HEK293 (cell line): Measurements from ENCODE around the gene MTRF1L.

Experiments
- CTCF ChIA-PET: fragments of 350-600 bp; formaldehyde crosslinking; extraction: SDS; loops from one replicate; lab custom pipeline; 2021; ENCODE audit warnings: antibody characterized with exemption; lab: Yijun Ruan, JAX
- POLR2A ChIA-PET: fragments of 300-600 bp; formaldehyde crosslinking; extraction: SDS; loops from one replicate; lab custom pipeline; 2020; ENCODE audit warnings: antibody characterized with exemption, inconsistent platforms; lab: Yijun Ruan, JAX
- H3K27ac ChIP-seq: fragments of 200-500 bp; sonication (Bioruptor generic); 2 replicates; pipeline ENCODE4 v1.5.1; 2014; ENCODE audit warnings: low read depth, low read length, control low read depth, inconsistent platforms; ENCODE audit errors: extremely low read depth
- H3K36me3 ChIP-seq, 2 experiments: fragments of 200-500 bp in 1 of 2; sonication (Bioruptor generic) in 1 of 2; 1 replicate in 1 of 2; 2 replicates in 1 of 2; pipeline ENCODE4 v1.5.1; 2014 to 2017; ENCODE audit warnings: inconsistent platforms in 2 of 2, low read length in 2 of 2; ENCODE audit not compliant: control insufficient read depth in 2 of 2, insufficient read depth in 1 of 2
- H3K4me1 ChIP-seq: fragments of 200-500 bp; sonication (Bioruptor generic); 2 replicates; pipeline ENCODE4 v1.5.1; 2014; ENCODE audit warnings: mild to moderate bottlenecking, low read length, inconsistent platforms; ENCODE audit not compliant: control insufficient read depth, insufficient read depth
- H3K4me3 ChIP-seq: 2 replicates; pipeline ENCODE4 v1.5.1; 2011; ENCODE audit warnings: low read depth, mild to moderate bottlenecking, control low read depth, low read length, moderate library complexity
- H3K9me3 ChIP-seq: fragments of 200-500 bp; sonication (Bioruptor generic); 2 replicates; pipeline ENCODE4 v1.5.1; 2014; ENCODE audit warnings: low read depth, low read length, inconsistent platforms; ENCODE audit not compliant: control insufficient read depth, insufficient read depth
- HOXC10 ChIP-seq: sonication (generic); formaldehyde crosslinking; IDR thresholded peaks from 2 replicates; pipeline ENCODE4 v1.8.1; 2023; ENCODE audit warnings: mild to moderate bottlenecking, missing genetic modification reagents
- PRDM10 ChIP-seq: fragments of 450-650 bp; formaldehyde crosslinking; IDR thresholded peaks from 2 replicates; pipeline ENCODE4 v1.5.1; 2016; ENCODE audit warnings: missing biosample characterization, missing genetic modification characterization
- REPIN1 ChIP-seq: fragments of 450-650 bp; formaldehyde crosslinking; IDR thresholded peaks from 2 replicates; pipeline ENCODE4 v1.5.1; 2017; ENCODE audit warnings: missing biosample characterization, missing genetic modification characterization, low read depth
- SCRT2 ChIP-seq: fragments of 450-650 bp; formaldehyde crosslinking; IDR thresholded peaks from 2 replicates; pipeline ENCODE4 v1.5.1; 2016; ENCODE audit warnings: missing biosample characterization, missing genetic modification characterization
- ZNF140 ChIP-seq: fragments of 450-650 bp; formaldehyde crosslinking; IDR thresholded peaks from 2 replicates; pipeline ENCODE4 v1.5.1; 2016; ENCODE audit warnings: missing biosample characterization, missing genetic modification characterization
- ZNF146 ChIP-seq: fragments of 450-650 bp; formaldehyde crosslinking; IDR thresholded peaks from 2 replicates; pipeline ENCODE4 v1.5.1; 2016; ENCODE audit warnings: missing biosample characterization, missing genetic modification characterization
- ZNF221 ChIP-seq: fragments of 450-650 bp; formaldehyde crosslinking; IDR thresholded peaks from 2 replicates; pipeline ENCODE4 v1.5.1; 2017; ENCODE audit warnings: missing biosample characterization, missing genetic modification characterization, borderline replicate concordance
- ZNF223 ChIP-seq: fragments of 450-650 bp; formaldehyde crosslinking; IDR thresholded peaks from 2 replicates; pipeline ENCODE4 v1.5.1; 2016; ENCODE audit warnings: missing biosample characterization, missing genetic modification characterization
- ZNF510 ChIP-seq: fragments of 450-650 bp; formaldehyde crosslinking; IDR thresholded peaks from 2 replicates; pipeline ENCODE4 v1.5.1; 2018; ENCODE audit warnings: mild to moderate bottlenecking, missing genetic modification characterization, missing biosample characterization; ENCODE audit not compliant: insufficient replicate concordance
- ZNF544 ChIP-seq: fragments of 450-650 bp; formaldehyde crosslinking; IDR thresholded peaks from 2 replicates; pipeline ENCODE4 v1.5.0; 2017; ENCODE audit warnings: missing biosample characterization, missing genetic modification characterization
- ZNF645 ChIP-seq: fragments of 450-650 bp; formaldehyde crosslinking; IDR thresholded peaks from 2 replicates; pipeline ENCODE4; 2016; ENCODE audit warnings: missing biosample characterization, missing genetic modification characterization
- ZNF670 ChIP-seq: fragments of 450-650 bp; formaldehyde crosslinking; IDR thresholded peaks from 2 replicates; pipeline ENCODE4 v1.5.1; 2016; ENCODE audit warnings: missing biosample characterization, missing genetic modification characterization, low read depth
- ZNF707 ChIP-seq: fragments of 450-650 bp; formaldehyde crosslinking; IDR thresholded peaks from 2 replicates; pipeline ENCODE4 v1.5.1; 2016; ENCODE audit warnings: missing biosample characterization, missing genetic modification characterization
- ZNF791 ChIP-seq: fragments of 450-650 bp; formaldehyde crosslinking; IDR thresholded peaks from 2 replicates; pipeline ENCODE4 v1.5.1; 2016; ENCODE audit warnings: missing biosample characterization, missing genetic modification characterization
- ZXDB ChIP-seq: fragments of 450-650 bp; formaldehyde crosslinking; IDR thresholded peaks from 2 replicates; pipeline ENCODE4 v1.5.1; 2016; ENCODE audit warnings: missing biosample characterization, missing genetic modification characterization

The MTRF1L gene

GRCh38 chr6:152975204-152975915 is 27.1 kb downstream of the MTRF1L start:
- POLR2A ChIA-PET = no interaction called here
- H3K4me1 ChIP-seq = peaks cover 4% of the 10 kb centered on the region; the same call in 1 of the 2 replicates
- no peak overlapping the region for H3K27ac ChIP-seq
- H3K9me3 ChIP-seq = no peaks in the 10 kb centered on the region
- CTCF ChIA-PET = no interaction called here
- TF ChIP-seq SCRT2 (tag by site-specific recombination) (peak; percentile 45; the same call in 1 of the 2 replicates), HOXC10 (no peak), ZNF670 (tag by site-specific recombination) (no peak), REPIN1 (tag by site-specific recombination) (no peak), ZXDB (no peak), PRDM10 (peak; percentile 83), ZNF140 (no peak)
- no peak overlapping the region for H3K4me3 ChIP-seq
- peaks cover 60 to 97% of the 10 kb centered on the region in 2 experiments for H3K36me3 ChIP-seq

- CTCF ChIA-PET = no interaction called here
Observed at GRCh38 chr6:152973916-152974315, 28.6 kb downstream of the MTRF1L start.

GRCh38 chr6:152969688-152970418 is 32.7 kb downstream of the MTRF1L start:
- H3K36me3 ChIP-seq = peaks cover 45 to 54% of the 10 kb centered on the region in 2 experiments
- POLR2A ChIA-PET = interaction anchor here (1.0 to 2.2 kb wide), 2 partner anchors 9 to 13 kb away, joined by 3 to 19 read pairs; partner anchors contain the start of gene FBXO5
- no peaks in the 10 kb centered on the region for H3K4me1 ChIP-seq
- H3K9me3 ChIP-seq = no peaks in the 10 kb centered on the region
- CTCF ChIA-PET = no interaction called here
- no peak overlapping the region for H3K27ac ChIP-seq
- H3K4me3 ChIP-seq = no peak overlapping the region
- TF ChIP-seq ZNF707 (no peak), ZNF510 (tag by site-specific recombination) (peak; percentile 30), ZNF791 (tag by site-specific recombination) (no peak), ZNF645 (no peak)

More at GRCh38 chr6:152973916-152974315, 28.6 kb downstream of the MTRF1L start:
- no peaks in the 10 kb centered on the region for H3K9me3 ChIP-seq
- no peak overlapping the region for H3K4me3 ChIP-seq
- H3K36me3 ChIP-seq = peaks cover 62 to 93% of the 10 kb centered on the region in 2 experiments
- H3K4me1 ChIP-seq = peaks cover 2% of the 10 kb centered on the region; the same call in 1 of the 2 replicates
- no peak overlapping the region for H3K27ac ChIP-seq
- POLR2A ChIA-PET = interaction anchor here (1.7 kb wide), 1 partner anchor 9 kb away, joined by 15 read pairs; the partner anchor contains the start of gene FBXO5
- TF ChIP-seq ZNF223 (tag by site-specific recombination) = no peak
- no peak for TF ChIP-seq ZNF544
- TF ChIP-seq ZNF146 (tag by site-specific recombination) = no peak
- no peak for TF ChIP-seq ZNF221
